Heart right ventricle (tissue), 16 donors: Measurements from ENCODE around the gene OSBPL8. TPM values are rescaled to one million over a fixed set of nuclear protein-coding genes. Genes with fewer than 3 reads are reported as not detected.

Experiments
- ATAC-seq, 8 donors: fragments of 200-7000 bp; cut with Tn5 transposase; one replicate each; pipeline ENCODE4 v1.9.1; 2020; ENCODE audit warnings: mild to moderate bottlenecking in 8 of 8, moderate library complexity in 8 of 8, moderate number of reproducible peaks in 1 of 8
- DNase-seq, 2 donors: peaks; one replicate each; pipeline ENCODE4 v3.0.0-alpha.2; 2020
- H3K27ac ChIP-seq, 10 donors: fragments of 200-600 bp; sonication (generic) in 2 of 10; one replicate each; pipeline versions ENCODE4 v1.5.0 to v1.8.0; 2020 to 2022; ENCODE audit warnings: mild to moderate bottlenecking in 3 of 10
- H3K27me3 ChIP-seq, 7 donors: fragments of 200-600 bp; one replicate each; pipeline ENCODE4 v1.8.0; 2021 to 2022; ENCODE audit warnings: mild to moderate bottlenecking in 2 of 7
- H3K36me3 ChIP-seq, 9 donors: fragments of 200-600 bp; sonication (generic) in 1 of 9; one replicate each; pipeline versions ENCODE4 v1.5.0 to v1.8.0; 2020 to 2022; ENCODE audit warnings: mild to moderate bottlenecking in 2 of 9
- H3K4me1 ChIP-seq, 9 donors: fragments of 200-600 bp; sonication (generic) in 1 of 9; one replicate each; pipeline versions ENCODE4 v1.5.0 to v1.8.0; 2020 to 2022; ENCODE audit warnings: mild to moderate bottlenecking in 4 of 9
- H3K4me3 ChIP-seq, 10 donors: fragments of 200-600 bp; sonication (generic) in 2 of 10; one replicate each; pipeline versions ENCODE4 v1.5.0 to v1.8.0; 2020 to 2022; ENCODE audit warnings: mild to moderate bottlenecking in 7 of 10, moderate library complexity in 2 of 10
- H3K9me3 ChIP-seq, 11 donors: fragments of 200-600 bp in 10 of 11; sonication (generic) in 2 of 11; one replicate each; pipeline versions ENCODE4 v1.5.0 to v1.8.0; 2013 to 2022; ENCODE audit warnings: mild to moderate bottlenecking in 2 of 11, control low read depth in 1 of 11, moderate library complexity in 1 of 11
- CTCF ChIP-seq, 9 donors: fragments of 200-600 bp; sonication (generic) in 2 of 9; IDR thresholded peaks; one replicate each; pipeline versions ENCODE4 v1.5.0 to v1.8.0; 2021 to 2022; ENCODE audit warnings: antibody characterized with exemption in 9 of 9, mild to moderate bottlenecking in 5 of 9, moderate library complexity in 1 of 9
- WGBS, 2 donors: extraction: QIAGEN DNeasy Blood & Tissue Kit; methylation state at CpG; one replicate each; pipeline ENCODE4 v1.1.7; 2013; ENCODE audit warnings: inconsistent platforms in 1 of 2; 5-methylcytosine and 5-hydroxymethylcytosine counted together
- intact Hi-C, 10 donors: fragments of 100-400 bp; cut with DNase I; formaldehyde crosslinking; loops; one replicate each; pipeline versions ENCODE4 v1.11.1 to v1.14.2; 2022
- polyA plus RNA-seq, 2 donors: library from polyadenylated mRNA; stranded (reverse); fragments of 200-250 nt; gene quantifications; one replicate each; pipeline ENCODE4 v1.2.3, GENCODE V29; 2013
- total RNA-seq, 10 donors: library from RNA; stranded (reverse); fragmentation: NEBNext Ultra II Directional in 3 of 10; extraction: Animal tissue kit (Norgen Biotek cat#: 25700) in 3 of 10; gene quantifications; one replicate each; pipeline versions ENCODE4 v1.2.1 to v1.2.4, GENCODE V29; 2021 to 2023
- donor health status: Arrhythmogenic right ventricular cardiomyopathy.
- donor health status: ischemic (EF 13 %, LVEDD 7.1; RV severe dilation, severe dysfunction).
- donor health status: healthy with polysubstance abuse.
- donor health status: DM: no; HTN: yes; CAD: no.
- donor health status: DM: no; HTN: no; CAD: no.
- donor health status: ischemic (EF 25% LVEDD 6.9; RV normal size, moderate dysfunction).
- donor health status: ischemic (EF 25% LVEDD 5.7; RV mildly dilated, moderate dysfunction).
- donor health status: healthy.
- donor health status: DM: yes; HTN: yes; CAD: no.
- donor health status: Ischemic cardiomyopathy.
- donor health status: ischemic (EF 35%, LVEDD 5.7; RV mildly dilated, moderate dysfunction).
- donor health status: nonischemic (EF 11% LVEDD 7.7; RV severe dilation, severe dysfunction).
- donor health status: DM: yes; HTN: yes; CAD: no.
- donor health status: PGD.
- donor health status: ischemic (EF 29% LVEDD 5.4; RV normal size, mild dysfunction).
- donor health status: nonischemic (EF 23%, LVEDD 6.1; RV moderate dilation, normal function).

OSBPL8 gene
- total and polyA plus RNA-seq, 12 donors = 5.6 to 50.0 (median 33.3) TPM

- Histone ChIP-seq H3K27me3 (no peaks in the 10 kb centered on the region), H3K9me3 (peaks cover 0 to 40% (median 22%) of the 10 kb centered on the region in 11 donors), H3K36me3 (peaks cover 0 to 5% (median 0%) of the 10 kb centered on the region in 9 donors), H3K27ac (no peak overlapping the region), H3K4me3 (no peak overlapping the region), H3K4me1 (no peaks in the 10 kb centered on the region)
- DNase-seq = no peak
- intact Hi-C loops = no loop called here
- no peak for ATAC-seq
- TF ChIP-seq CTCF (IDR thresholded peaks at IDR 0.05) = no peak
These were observed 126.8 kb downstream of the OSBPL8 start for GRCh38 chr12:76432733-76433132.

GRCh38 chr12:76428117-76428516 is 131.5 kb downstream of the OSBPL8 start:
- no peaks in the 10 kb centered on the region for H3K27me3 ChIP-seq
- H3K4me3 ChIP-seq = no peak overlapping the region
- DNase-seq = no peak
- H3K9me3 ChIP-seq = peaks cover 0 to 55% (median 31%) of the 10 kb centered on the region in 11 donors
- H3K27ac ChIP-seq = no peak overlapping the region
- intact Hi-C loops = no loop called here
- no peak for TF ChIP-seq CTCF (IDR thresholded peaks at IDR 0.05)
- peaks cover 0 to 5% (median 0%) of the 10 kb centered on the region in 9 donors for H3K36me3 ChIP-seq
- no peak for ATAC-seq
- H3K4me1 ChIP-seq = no peaks in the 10 kb centered on the region

- no peaks in the 10 kb centered on the region for H3K27me3 ChIP-seq
- DNase-seq = no peak
- no peaks in the 10 kb centered on the region for H3K36me3 ChIP-seq
- no peak overlapping the region for H3K4me3 ChIP-seq
- ATAC-seq = no peak
- peaks cover 0 to 36% (median 21%) of the 10 kb centered on the region in 11 donors for H3K9me3 ChIP-seq
- H3K4me1 ChIP-seq = peaks cover 0 to 12% (median 0%) of the 10 kb centered on the region in 9 donors
- 86 to 90% methylated on average over 2 of the region's 2 CpGs for WGBS, 2 donors
- H3K27ac ChIP-seq = no peak overlapping the region
- TF ChIP-seq CTCF (IDR thresholded peaks at IDR 0.05) = no peak
- intact Hi-C loops = no loop called here
These were observed 133.4 kb downstream of the OSBPL8 start for GRCh38 chr12:76426160-76426559.

GRCh38 chr12:76424941-76425340 is 134.6 kb downstream of the OSBPL8 start:
- no peak overlapping the region for H3K4me3 ChIP-seq
- ATAC-seq = no peak
- WGBS, 2 donors = 85 to 93% methylated on average over 1 of the region's 1 CpG
- peaks cover 0 to 12% (median 0%) of the 10 kb centered on the region in 9 donors for H3K4me1 ChIP-seq
- H3K27ac ChIP-seq = no peak overlapping the region
- peaks cover 0 to 36% (median 21%) of the 10 kb centered on the region in 11 donors for H3K9me3 ChIP-seq
- TF ChIP-seq CTCF (IDR thresholded peaks at IDR 0.05) = no peak
- no peaks in the 10 kb centered on the region for H3K36me3 ChIP-seq
- intact Hi-C loops = no loop called here
- no peak for DNase-seq
- H3K27me3 ChIP-seq = no peaks in the 10 kb centered on the region
